Liver (tissue), 3 donors: ENCODE data around the gene IKZF1.

ENCODE experiments used
- CTCF ChIP-seq: fragments of 150-350 bp; IDR thresholded peaks from 2 replicates; pipeline ENCODE4 v1.5.1; 2017; ENCODE audit warnings: improper control_type of control experiment, low read depth, low read length; ENCODE audit not compliant: missing input control
- EGR1 ChIP-seq, 2 donors: IDR thresholded peaks; 2 replicates each; pipeline ENCODE4 v1.6.1; 2016 to 2018; ENCODE audit warnings: antibody characterized with exemption in 2 of 2, low read depth in 2 of 2
- FOXA2 ChIP-seq: IDR thresholded peaks from 2 replicates; pipeline ENCODE4 v1.6.1; 2016; ENCODE audit warnings: antibody characterized with exemption
- JUND ChIP-seq, 2 donors: IDR thresholded peaks; 2 replicates each; pipeline ENCODE4 v1.6.1; 2016; ENCODE audit warnings: antibody characterized with exemption in 2 of 2
- MAX ChIP-seq: IDR thresholded peaks from 2 replicates; pipeline ENCODE4 v1.6.1; 2016; ENCODE audit warnings: antibody characterized with exemption
- RAD21 ChIP-seq, 2 donors: IDR thresholded peaks; 2 replicates each; pipeline ENCODE4 v1.6.1; 2016; ENCODE audit warnings: antibody characterized with exemption in 2 of 2, mild to moderate bottlenecking in 2 of 2
- REST ChIP-seq: IDR thresholded peaks from 2 replicates; pipeline ENCODE4 v1.6.1; 2016; ENCODE audit warnings: antibody characterized with exemption, mild to moderate bottlenecking
- RXRA ChIP-seq, 2 donors: IDR thresholded peaks; 2 replicates each; pipeline ENCODE4 v1.6.1; 2017 to 2018; ENCODE audit warnings: antibody characterized with exemption in 2 of 2, mild to moderate bottlenecking in 1 of 2
- SP1 ChIP-seq: IDR thresholded peaks from 2 replicates; pipeline ENCODE4 v1.6.1; 2018; ENCODE audit warnings: antibody characterized with exemption, mild to moderate bottlenecking
- TAF1 ChIP-seq: conservative IDR thresholded peaks from 2 replicates; pipeline ENCODE4 v1.6.1; 2016; ENCODE audit warnings: antibody characterized with exemption, mild to moderate bottlenecking
- YY1 ChIP-seq: IDR thresholded peaks from 2 replicates; pipeline ENCODE4 v1.6.1; 2016; ENCODE audit warnings: antibody characterized with exemption, mild to moderate bottlenecking
- donor health status: healthy.
- donor health status: healthy.

GRCh38 chr7:50339990-50340500 is 35.5 kb downstream of the IKZF1 start:
- TF ChIP-seq CTCF (no peak), REST (no peak), RXRA (IDR thresholded peaks at IDR 0.05) (no peak), SP1 (no peak), FOXA2 (no peak), JUND (IDR thresholded peaks at IDR 0.05) (no peak), YY1 (no peak), TAF1 (no peak), EGR1 (IDR thresholded peaks at IDR 0.05; ENCODE audit: low read depth in 2 of 2) (no peak), MAX (no peak), RAD21 (IDR thresholded peaks at IDR 0.05) (no peak)
